Neutrophil (primary cell): ENCODE data around the gene S100A1.

Experiments
- H3K27ac ChIP-seq: fragments of 200-600 bp; sonication (generic); 2 replicates; pipeline ENCODE4 v1.5.1; 2016; ENCODE audit warnings: mild to moderate bottlenecking, moderate library complexity
- H3K27me3 ChIP-seq: fragments of 200-600 bp; sonication (generic); 2 replicates; pipeline ENCODE4 v1.6.0; 2016; ENCODE audit warnings: mild to moderate bottlenecking
- H3K36me3 ChIP-seq: fragments of 200-600 bp; sonication (generic); 2 replicates; pipeline ENCODE4 v1.5.1; 2017
- H3K4me1 ChIP-seq, 2 experiments: fragments of 200-600 bp in 1 of 2; sonication (generic) in 1 of 2; 1 replicate in 1 of 2; 2 replicates in 1 of 2; pipeline versions ENCODE4 v1.5.1 to v1.6.1; 2013 to 2016; ENCODE audit warnings: low read depth in 1 of 2, low read length in 1 of 2, mild to moderate bottlenecking in 1 of 2, moderate library complexity in 1 of 2; ENCODE audit not compliant: control insufficient read depth in 1 of 2, insufficient read depth in 1 of 2
- H3K4me3 ChIP-seq, 2 experiments: fragments of 200-600 bp in 1 of 2; sonication (generic) in 1 of 2; 1 replicate in 1 of 2; 2 replicates in 1 of 2; pipeline ENCODE4 v1.5.1; 2013 to 2016; ENCODE audit warnings: low read depth in 1 of 2, low read length in 1 of 2, mild to moderate bottlenecking in 1 of 2, moderate library complexity in 1 of 2
- H3K9me3 ChIP-seq: fragments of 200-600 bp; sonication (generic); 2 replicates; pipeline ENCODE4 v1.5.1; 2016
- TF ChIP-seq, protein P1 (sequence below): fragments of 200-600 bp; sonication (generic); IDR thresholded peaks from 2 replicates; pipeline ENCODE4 v1.5.1; 2016; ENCODE audit warnings: antibody characterized with exemption

Gene S100A1

DNA sequence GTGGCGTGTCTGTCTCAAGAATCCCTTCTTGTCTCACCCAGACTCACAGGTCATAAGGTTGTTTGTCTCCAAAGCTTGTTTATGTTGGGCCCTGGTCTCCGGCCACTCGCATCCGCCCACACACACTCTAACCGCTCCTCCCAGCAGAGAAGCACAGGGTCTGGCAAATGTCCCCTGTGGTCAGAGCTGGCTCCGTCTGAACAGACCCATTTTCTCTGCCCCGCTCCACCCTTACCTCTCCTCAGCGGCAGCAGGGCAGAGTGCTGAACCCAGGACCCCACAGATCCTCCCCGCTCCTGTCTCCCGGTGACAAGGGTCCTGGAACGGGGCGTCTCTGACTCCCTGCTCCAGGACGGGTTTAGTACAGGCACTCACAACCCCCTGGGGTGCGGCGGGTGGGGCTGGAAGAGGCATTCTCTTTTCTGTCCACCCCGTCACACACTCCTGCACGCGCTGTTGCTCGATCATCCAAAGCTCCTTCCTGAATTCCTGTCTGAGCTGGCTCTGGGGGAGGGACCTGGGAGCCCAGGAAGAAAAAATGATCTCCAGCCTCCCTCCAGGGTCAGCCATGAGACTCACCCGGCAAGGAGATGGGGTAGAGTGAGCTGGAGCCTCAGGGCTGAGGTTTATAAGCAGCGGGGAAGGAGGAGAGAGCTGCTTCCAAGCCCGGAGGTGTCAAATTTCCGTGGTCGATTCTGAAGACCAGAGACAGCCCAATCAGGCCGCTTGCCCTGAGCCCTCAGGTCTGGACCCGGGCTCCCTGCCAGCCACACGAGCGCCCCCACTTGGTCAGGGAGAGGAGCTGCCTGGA lies 1.1 kb upstream of the S100A1 start, which contains the start of gene S100A13:
TSS of gene S100A13 (minus strand) at position 602 of the 811 bp plus-strand sequence. CDS start 1,033 bp downstream, outside the sequence.
- no peaks in the 10 kb centered on the region for H3K36me3 ChIP-seq
- no peak within 1 kb of the TSS for H3K4me3 ChIP-seq
- H3K27ac ChIP-seq: no peak within 1 kb of the TSS
- H3K27me3 ChIP-seq: peaks cover 27% of the 10 kb centered on the region
- H3K4me1 ChIP-seq: no peaks in the 10 kb centered on the region
- TF ChIP-seq, protein P1, sequence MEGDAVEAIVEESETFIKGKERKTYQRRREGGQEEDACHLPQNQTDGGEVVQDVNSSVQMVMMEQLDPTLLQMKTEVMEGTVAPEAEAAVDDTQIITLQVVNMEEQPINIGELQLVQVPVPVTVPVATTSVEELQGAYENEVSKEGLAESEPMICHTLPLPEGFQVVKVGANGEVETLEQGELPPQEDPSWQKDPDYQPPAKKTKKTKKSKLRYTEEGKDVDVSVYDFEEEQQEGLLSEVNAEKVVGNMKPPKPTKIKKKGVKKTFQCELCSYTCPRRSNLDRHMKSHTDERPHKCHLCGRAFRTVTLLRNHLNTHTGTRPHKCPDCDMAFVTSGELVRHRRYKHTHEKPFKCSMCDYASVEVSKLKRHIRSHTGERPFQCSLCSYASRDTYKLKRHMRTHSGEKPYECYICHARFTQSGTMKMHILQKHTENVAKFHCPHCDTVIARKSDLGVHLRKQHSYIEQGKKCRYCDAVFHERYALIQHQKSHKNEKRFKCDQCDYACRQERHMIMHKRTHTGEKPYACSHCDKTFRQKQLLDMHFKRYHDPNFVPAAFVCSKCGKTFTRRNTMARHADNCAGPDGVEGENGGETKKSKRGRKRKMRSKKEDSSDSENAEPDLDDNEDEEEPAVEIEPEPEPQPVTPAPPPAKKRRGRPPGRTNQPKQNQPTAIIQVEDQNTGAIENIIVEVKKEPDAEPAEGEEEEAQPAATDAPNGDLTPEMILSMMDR: no peak
- no peaks in the 10 kb centered on the region for H3K9me3 ChIP-seq

GRCh38 chr1:153628638-153629342 lies 556 bp downstream of the S100A1 start:
- Histone ChIP-seq H3K27me3 (peaks cover 27% of the 10 kb centered on the region), H3K4me1 (peaks cover 0 to 7% of the 10 kb centered on the region in 2 experiments), H3K36me3 (no peaks in the 10 kb centered on the region), H3K9me3 (no peaks in the 10 kb centered on the region), H3K27ac (no peak overlapping the region), H3K4me3 (no peak overlapping the region)
- TF ChIP-seq, protein P1: no peak

DNA sequence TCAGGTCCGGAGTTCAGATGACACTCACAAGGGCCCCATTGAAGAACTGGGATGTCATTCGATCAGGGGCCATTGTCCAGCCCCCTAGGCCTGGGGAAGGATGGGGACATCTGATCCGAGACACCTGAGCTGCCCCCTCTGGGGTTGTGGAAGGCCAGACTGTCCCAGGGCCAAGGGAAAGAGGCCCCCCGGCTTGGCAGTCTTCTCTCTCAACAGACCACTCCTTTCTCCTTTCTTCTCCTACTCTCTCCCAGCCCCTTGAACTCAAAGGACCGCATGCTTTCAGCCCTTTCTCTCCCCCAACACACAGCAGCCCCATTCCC lies 1.1 kb downstream of the S100A1 start:
- peaks cover under 1 to 8% of the 10 kb centered on the region in 2 experiments for H3K4me1 ChIP-seq
- H3K9me3 ChIP-seq: no peaks in the 10 kb centered on the region
- no peaks in the 10 kb centered on the region for H3K36me3 ChIP-seq
- peaks cover 27% of the 10 kb centered on the region for H3K27me3 ChIP-seq
- no peak overlapping the region for H3K27ac ChIP-seq
- H3K4me3 ChIP-seq: no peak overlapping the region
- TF ChIP-seq, protein P1: no peak

DNA sequence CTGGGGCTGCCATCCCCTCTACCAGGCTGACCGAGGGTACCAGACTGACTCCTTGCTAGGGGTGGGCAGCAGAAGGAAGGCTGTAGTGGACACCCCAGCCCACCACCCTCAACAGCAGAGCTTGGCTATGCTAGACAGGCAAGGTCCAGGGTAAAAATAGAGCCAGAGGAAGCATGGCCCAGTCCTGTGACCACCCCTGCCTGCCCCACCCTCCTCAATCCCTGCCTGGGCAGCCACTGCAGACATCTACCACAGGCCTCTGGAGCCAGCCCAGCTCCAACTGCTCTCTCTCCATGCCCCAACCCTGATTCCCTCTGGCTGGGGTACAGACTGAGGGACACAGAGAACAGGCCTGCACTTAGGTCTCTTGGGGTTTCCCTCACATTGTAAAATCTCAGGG lies 1.7 kb downstream of the S100A1 start:
- TF ChIP-seq, protein P1: no peak
- Histone ChIP-seq H3K27me3 (peaks cover 27% of the 10 kb centered on the region), H3K4me3 (no peak overlapping the region), H3K36me3 (no peaks in the 10 kb centered on the region), H3K9me3 (no peaks in the 10 kb centered on the region), H3K4me1 (peaks cover 7 to 13% of the 10 kb centered on the region in 2 experiments), H3K27ac (no peak overlapping the region)

DNA sequence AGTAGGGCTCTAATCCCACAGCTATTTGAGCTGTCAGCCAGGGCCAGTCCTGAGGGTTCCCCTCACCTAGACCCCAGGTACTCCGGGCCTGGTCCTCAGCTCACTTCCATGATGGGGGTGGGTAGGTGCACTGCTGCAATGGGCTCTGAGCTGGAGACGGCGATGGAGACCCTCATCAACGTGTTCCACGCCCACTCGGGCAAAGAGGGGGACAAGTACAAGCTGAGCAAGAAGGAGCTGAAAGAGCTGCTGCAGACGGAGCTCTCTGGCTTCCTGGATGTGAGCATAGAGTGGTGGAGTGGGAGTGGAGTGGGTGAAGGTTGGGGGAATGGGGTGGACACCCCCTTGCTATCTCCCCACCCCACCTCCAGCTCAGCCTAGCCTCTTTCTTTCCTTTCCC lies 2.1 kb downstream of the S100A1 start:
- H3K27me3 ChIP-seq: peaks cover 27% of the 10 kb centered on the region
- TF ChIP-seq, protein P1: no peak
- H3K4me3 ChIP-seq: no peak overlapping the region
- no peaks in the 10 kb centered on the region for H3K9me3 ChIP-seq
- H3K36me3 ChIP-seq: no peaks in the 10 kb centered on the region
- peaks cover 9 to 17% of the 10 kb centered on the region in 2 experiments for H3K4me1 ChIP-seq
- no peak overlapping the region for H3K27ac ChIP-seq
